ENCODE results near the gene ACTL6B. TPM values are rescaled to one million over a fixed set of nuclear protein-coding genes. Genes with fewer than 3 reads are reported as not detected.

The ACTL6B gene
- total and polyA plus RNA-seq, 4 donors, result not detected

- no peak for DNase-seq (ENCODE audit: low spot score)
- Histone ChIP-seq H3K27ac (ENCODE audit: low read depth in 1 of 2, low read length in 2 of 2) (no peak overlapping the region), H3K4me3 (ENCODE audit: low read depth in 1 of 3, low read length in 3 of 3) (no peak overlapping the region), H3K9ac (ENCODE audit: low read depth in 1 of 2, low read length in 2 of 2) (no peak overlapping the region), H3K9me3 (ENCODE audit: control insufficient read depth in 4 of 4, low read length in 3 of 4) (no peaks in the 10 kb centered on the region), H3K4me1 (ENCODE audit: control insufficient read depth in 4 of 4, insufficient read depth in 4 of 4, low read length in 3 of 4) (peaks cover 0 to 12% (median 8%) of the 10 kb centered on the region in 4 donors), H3K36me3 (ENCODE audit: control insufficient read depth in 4 of 4, insufficient read depth in 3 of 4, low read depth in 1 of 4, low read length in 3 of 4) (peaks cover 13 to 63% (median 27%) of the 10 kb centered on the region in 4 donors), H3K27me3 (ENCODE audit: control insufficient read depth in 4 of 4, insufficient read depth in 4 of 4, low read length in 3 of 4) (no peaks in the 10 kb centered on the region)
- WGBS, result 79% methylated on average over 13 of the region's 13 CpGs
- no peak for TF ChIP-seq SP1 (IDR thresholded peaks at IDR 0.05)
- no peak for TF ChIP-seq TAF1 (conservative IDR thresholded peaks at IDR 0.05)
- TF ChIP-seq ATF3 (IDR thresholded peaks at IDR 0.05), result no peak
- no peak for TF ChIP-seq NR2F2 (IDR thresholded peaks at IDR 0.05)
- no peak for TF ChIP-seq GABPA (IDR thresholded peaks at IDR 0.05 in 1 of 2, conservative IDR thresholded peaks at IDR 0.05 in 1 of 2)
Measured at GRCh38 chr7:100679927-100680575, 23.8 kb upstream of the ACTL6B start.

DNA sequence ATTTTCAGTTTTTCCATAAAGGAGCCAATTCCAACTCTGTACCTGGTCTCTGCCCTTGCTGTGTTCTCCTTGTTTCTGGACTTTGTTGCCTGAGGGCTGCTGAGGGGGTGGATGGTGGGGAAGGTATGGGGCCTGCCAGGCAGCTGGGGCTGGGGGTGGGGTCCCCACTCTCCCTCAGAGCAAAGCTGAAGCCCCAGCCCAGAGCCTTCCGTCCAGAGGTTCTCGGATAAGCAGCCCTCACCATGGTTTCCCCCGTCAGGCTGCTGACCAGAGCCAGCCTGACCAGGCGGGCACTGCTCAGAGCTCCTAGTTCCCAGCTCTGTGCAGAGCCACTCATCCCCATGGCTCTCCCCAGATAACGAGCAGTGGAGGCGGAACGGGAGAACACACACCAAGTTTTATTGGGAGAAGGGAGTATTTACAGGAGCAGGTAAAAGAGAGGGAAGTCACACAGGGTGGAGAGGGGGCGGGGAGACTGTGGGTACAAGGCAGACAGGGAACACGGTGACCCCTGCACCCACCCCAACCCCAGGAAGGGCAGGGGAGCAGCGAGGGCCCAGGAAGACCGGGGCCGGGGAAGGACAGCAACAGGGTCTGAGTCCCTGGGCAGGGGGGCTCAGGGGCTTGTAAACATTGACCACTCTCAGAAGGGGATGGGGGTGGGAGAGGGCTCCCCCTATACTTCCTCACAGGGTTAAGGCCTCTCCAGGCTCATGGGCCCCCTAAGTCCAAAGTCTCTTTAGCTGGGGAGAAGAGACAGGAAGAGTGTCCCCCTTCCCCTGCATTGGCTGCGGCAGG, 23.1 kb upstream of the ACTL6B start:
- H3K27ac ChIP-seq (ENCODE audit: low read depth in 1 of 2, low read length in 2 of 2), result no peak overlapping the region
- H3K36me3 ChIP-seq (ENCODE audit: control insufficient read depth in 4 of 4, insufficient read depth in 3 of 4, low read depth in 1 of 4, low read length in 3 of 4), result peaks cover 13 to 56% (median 22%) of the 10 kb centered on the region in 4 donors
- TF ChIP-seq MAX (IDR thresholded peaks at IDR 0.05) (no peak), EGR1 (IDR thresholded peaks at IDR 0.05; ENCODE audit: low read depth in 2 of 2) (no peak), JUND (IDR thresholded peaks at IDR 0.05) (no peak), YY1 (IDR thresholded peaks at IDR 0.05) (no peak), ATF3 (IDR thresholded peaks at IDR 0.05) (no peak), TAF1 (conservative IDR thresholded peaks at IDR 0.05) (no peak), RXRA (IDR thresholded peaks at IDR 0.05) (no peak), HNF4G (IDR thresholded peaks at IDR 0.05) (no peak), GABPA (IDR thresholded peaks at IDR 0.05 in 1 of 2, conservative IDR thresholded peaks at IDR 0.05 in 1 of 2) (no peak), FOXA2 (IDR thresholded peaks at IDR 0.05) (no peak)
- TF ChIP-seq, protein P1, sequence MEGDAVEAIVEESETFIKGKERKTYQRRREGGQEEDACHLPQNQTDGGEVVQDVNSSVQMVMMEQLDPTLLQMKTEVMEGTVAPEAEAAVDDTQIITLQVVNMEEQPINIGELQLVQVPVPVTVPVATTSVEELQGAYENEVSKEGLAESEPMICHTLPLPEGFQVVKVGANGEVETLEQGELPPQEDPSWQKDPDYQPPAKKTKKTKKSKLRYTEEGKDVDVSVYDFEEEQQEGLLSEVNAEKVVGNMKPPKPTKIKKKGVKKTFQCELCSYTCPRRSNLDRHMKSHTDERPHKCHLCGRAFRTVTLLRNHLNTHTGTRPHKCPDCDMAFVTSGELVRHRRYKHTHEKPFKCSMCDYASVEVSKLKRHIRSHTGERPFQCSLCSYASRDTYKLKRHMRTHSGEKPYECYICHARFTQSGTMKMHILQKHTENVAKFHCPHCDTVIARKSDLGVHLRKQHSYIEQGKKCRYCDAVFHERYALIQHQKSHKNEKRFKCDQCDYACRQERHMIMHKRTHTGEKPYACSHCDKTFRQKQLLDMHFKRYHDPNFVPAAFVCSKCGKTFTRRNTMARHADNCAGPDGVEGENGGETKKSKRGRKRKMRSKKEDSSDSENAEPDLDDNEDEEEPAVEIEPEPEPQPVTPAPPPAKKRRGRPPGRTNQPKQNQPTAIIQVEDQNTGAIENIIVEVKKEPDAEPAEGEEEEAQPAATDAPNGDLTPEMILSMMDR (IDR thresholded peaks at IDR 0.05; ENCODE audit: low read depth, low read length, missing input control), result no peak
- no peaks in the 10 kb centered on the region for H3K27me3 ChIP-seq (ENCODE audit: control insufficient read depth in 4 of 4, insufficient read depth in 4 of 4, low read length in 3 of 4)
- H3K9ac ChIP-seq (ENCODE audit: low read depth in 1 of 2, low read length in 2 of 2), result no peak overlapping the region
- H3K4me3 ChIP-seq (ENCODE audit: low read depth in 1 of 3, low read length in 3 of 3), result no peak overlapping the region
- H3K9me3 ChIP-seq (ENCODE audit: control insufficient read depth in 4 of 4, low read length in 3 of 4), result no peaks in the 10 kb centered on the region
- DNase-seq (ENCODE audit: low spot score), result no peak
- peaks cover 0 to 12% (median 8%) of the 10 kb centered on the region in 4 donors for H3K4me1 ChIP-seq (ENCODE audit: control insufficient read depth in 4 of 4, insufficient read depth in 4 of 4, low read length in 3 of 4)
- 81% methylated on average over 13 of the region's 13 CpGs for WGBS

All from liver (tissue), 9 donors.